Stimulated activated naive CD4-positive, alpha-beta T cell (primary cell): ENCODE data around the gene SAP30L.

ENCODE experiments used
- DNase-seq, 6 experiments: peaks; one replicate each; lab custom pipeline; 2025; lab: John Stamatoyannopoulos, UW

Gene SAP30L

GRCh38 chr5:154466147-154466546 lies 20.4 kb downstream of the SAP30L start:
- no peak for DNase-seq

DNA sequence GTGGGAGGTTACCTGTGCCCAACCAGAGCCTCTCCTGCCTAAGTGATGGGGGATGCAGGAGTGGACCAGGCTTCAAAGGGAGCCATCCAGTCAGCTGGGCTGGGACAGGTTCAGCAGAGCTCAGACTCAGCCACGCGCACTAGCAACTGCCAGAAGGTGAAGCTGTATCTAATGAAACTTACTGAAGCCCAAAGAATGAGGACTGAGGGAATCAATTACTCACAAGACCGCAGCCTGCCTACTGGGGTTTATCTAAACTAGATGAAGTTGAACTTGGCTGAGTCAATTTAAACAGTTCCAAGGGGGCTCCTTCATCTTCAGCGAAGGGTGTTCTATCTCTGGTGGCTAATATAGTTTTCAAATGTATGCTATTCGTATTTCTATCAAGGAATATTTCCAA lies 20.9 kb downstream of the SAP30L start:
- no peak for DNase-seq

- peak; percentile 21 to 67 (median 46) for DNase-seq
Measured at GRCh38 chr5:154467655-154468354, 22.0 kb downstream of the SAP30L start.

DNA sequence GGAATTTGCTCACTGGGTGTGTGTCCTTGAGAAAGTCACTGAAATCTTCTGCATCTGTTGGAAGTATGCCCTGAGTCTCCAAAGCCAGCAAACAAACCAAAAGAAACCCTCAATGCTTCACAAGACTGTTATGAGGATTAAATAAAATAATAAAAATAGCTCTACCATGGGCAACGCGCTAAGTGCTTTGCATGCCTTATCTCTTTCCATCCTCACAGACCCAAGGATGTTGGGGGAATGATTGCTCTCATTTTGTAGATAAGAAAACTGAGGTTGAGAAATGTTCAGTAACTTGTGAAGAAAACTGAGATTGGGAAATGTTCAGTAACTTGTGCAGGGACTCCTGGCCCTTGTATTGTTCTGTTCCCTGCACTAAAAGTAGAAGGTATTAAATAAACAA lies 24.3 kb downstream of the SAP30L start:
- no peak for DNase-seq

DNA sequence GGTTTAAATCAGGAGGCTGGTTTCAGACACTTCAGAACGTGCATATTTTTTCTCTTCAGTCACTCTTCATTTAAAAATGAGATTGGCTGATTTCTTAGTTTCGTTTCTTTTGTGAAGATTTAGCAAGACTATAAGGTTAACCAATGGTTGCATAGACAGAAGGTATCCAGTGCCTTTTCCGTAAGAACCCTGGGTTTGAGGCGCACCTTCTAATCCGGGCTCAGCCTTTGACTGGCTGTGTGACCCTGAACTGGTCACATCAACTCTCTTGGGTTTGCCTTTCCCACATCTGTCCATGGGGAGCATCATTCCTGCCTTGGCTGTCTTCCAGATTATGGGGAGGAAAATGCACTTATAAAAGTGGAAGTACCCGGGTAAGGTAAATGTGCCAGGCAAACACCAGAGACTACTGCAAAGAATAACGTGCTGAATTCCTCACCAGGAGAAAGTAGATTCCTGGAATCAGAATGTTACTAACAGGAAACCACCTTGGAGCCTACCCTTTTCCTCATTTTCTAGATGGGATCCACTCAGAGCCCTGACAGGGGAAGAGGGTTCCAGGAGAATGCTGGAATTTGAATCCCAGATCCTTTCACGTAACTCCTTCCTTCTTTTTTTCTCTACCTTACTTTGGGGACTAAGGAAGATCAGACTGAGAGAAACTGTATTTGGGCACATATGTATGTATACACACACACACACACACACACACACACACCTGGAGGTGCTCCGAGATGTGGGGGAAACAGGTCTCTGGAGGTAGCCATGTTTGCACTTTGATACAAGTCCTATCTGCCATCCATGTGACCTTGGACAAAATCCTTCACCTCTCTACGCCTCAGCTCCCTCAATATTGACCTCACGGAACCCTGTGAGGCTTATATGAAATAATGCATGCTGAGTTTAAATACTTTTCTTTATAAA lies 25.4 kb downstream of the SAP30L start:
- no peak for DNase-seq

DNA sequence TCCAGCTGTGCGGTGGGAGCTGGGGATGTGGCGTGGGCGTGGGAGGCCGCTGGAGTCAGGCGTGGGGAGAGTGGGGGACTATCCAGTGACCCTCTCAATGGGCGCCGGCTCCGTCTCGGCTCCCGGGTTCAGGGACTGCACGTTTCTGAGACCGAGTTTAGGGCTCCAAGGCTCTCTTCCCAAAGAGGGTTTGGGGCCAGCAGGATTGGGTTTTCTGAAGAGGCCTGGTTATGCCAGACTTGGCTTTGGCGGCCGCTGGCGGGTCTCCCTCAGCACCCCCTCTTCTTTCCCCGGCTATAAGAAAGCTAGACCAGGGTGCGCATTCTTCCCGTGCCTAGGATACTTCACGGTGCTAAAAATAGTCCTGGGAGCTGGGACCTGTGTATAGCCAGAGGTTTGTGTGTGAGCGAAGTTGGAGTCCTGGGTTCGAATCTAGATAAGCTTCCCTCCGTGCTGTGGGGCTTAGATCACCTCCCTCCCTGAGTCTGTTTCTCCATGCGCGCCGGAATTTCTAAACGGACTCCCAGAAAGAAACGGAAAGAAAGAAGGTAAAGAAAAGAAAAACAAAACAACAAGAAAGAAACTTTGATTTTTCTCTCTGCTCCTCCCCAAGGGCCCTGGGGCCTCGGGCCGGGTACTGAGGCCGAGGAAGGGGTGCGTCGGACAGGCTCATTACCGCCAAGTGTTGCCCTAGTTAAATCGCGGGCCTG lies 27.2 kb downstream of the SAP30L start:
- no peak for DNase-seq

DNA sequence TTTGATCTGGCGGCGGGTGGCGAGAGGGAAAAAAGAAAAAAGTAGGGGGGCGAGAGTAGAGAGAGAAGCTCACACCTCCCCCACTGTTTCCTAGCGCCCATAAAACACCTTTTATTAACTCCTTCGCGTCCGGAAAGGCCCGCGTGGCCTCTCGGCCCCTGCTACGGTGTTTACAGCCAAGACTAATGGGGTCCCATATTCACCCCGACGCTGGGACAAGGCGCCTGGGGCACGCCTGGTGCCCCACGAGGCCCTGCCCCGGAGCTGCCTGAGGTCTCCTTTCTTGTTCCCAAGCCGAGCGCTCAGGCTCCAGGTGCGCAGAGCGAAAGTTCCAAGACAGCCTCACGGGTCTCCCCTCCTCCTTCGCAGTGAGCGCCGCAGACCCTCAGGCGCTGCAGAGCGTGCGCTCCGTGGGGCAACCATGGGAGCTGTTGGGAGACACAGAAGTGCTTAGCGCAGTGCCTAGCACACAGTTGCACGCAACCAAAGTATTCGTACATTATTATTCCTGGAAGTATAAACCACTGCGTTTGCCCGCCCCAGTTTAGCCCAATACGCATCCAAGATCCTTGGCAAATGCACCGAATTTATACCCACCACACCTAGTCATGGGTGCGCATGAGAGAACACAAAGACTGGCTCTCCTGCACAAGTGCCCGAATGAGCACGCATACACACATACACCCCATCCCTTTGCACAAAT lies 27.9 kb downstream of the SAP30L start:
- no peak for DNase-seq

- DNase-seq = no peak
Measured at GRCh38 chr5:154474396-154475334, 28.9 kb downstream of the SAP30L start.

DNA sequence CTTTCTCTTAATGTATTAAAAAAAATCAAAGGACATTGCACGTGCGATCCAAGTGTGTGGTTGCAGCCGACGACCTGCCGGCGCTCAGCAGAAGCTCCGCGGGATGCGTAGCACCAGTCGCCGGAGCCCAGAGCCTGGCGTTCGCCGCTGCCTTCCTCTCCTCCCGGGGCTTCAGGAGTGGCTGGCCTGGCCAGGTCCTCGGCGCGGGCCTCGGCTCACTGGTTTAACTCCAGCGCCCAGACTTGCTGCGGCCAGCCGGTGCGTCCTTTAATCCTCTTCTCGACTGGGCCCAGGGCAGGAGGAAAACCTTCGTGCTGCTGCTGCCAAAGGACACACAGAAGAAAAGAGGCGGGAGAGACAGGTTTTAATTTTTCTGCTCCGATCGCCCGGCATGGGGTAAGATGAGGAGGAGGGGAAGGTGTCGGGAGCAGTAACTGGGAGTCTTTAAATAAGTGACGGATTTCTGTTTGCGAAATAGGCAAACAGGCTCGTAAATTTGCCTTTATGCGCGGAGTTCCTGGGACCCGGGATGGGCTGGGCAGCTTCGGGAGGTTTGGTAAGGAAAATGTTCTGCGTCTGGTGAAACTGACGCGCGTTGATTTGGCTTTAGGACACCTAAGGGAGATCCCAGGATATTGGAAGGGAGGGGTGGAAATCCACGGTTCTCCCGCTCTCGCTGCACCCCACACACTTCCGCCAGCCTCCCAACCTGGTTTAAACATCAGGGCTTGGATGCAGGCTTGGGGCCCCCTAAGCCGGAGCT lies 30.0 kb downstream of the SAP30L start:
- no peak for DNase-seq

- DNase-seq = no peak
Measured at GRCh38 chr5:154476354-154477205, 30.8 kb downstream of the SAP30L start.

DNA sequence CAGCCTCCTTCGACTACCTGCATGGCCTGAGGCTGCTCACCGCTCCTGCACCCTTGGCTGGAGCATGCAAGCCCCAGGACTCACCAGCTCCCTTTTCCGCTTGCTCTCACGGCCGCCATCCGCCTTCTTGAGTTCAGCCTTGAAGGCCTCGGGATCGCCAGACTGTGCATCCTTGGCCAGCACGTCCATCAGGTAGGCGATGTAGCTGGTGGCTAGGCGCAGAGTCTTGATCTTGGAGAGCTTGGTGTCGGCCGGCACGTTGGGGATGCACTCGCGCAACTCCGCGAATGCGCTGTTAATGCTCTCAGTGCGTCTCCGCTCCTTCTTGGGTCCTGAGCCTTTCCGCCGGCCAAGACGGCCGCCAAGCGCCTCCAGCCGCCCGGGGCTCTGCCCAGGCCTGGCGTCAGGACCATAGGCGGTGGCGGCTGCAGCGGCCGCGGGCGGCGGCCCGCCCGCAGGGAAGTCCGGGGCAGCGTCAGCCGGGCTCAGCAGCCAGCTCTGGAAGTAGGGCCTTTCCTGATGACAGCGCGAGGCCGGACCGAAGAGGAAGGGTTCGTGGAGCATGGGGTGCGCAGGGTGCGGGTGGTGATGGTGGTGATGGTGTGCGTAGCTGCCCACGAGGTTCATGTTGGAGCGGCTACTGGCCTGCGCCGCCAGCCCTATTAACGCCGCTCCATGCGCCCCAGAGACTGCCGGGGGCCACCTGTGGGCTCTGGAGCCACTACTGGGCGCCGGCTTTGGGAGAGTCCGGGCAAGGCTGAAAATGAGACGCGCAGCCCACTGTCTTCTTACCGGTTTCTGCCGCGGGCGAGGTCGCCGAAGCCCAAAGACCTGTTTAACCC lies 31.8 kb downstream of the SAP30L start:
- DNase-seq = no peak

DNA sequence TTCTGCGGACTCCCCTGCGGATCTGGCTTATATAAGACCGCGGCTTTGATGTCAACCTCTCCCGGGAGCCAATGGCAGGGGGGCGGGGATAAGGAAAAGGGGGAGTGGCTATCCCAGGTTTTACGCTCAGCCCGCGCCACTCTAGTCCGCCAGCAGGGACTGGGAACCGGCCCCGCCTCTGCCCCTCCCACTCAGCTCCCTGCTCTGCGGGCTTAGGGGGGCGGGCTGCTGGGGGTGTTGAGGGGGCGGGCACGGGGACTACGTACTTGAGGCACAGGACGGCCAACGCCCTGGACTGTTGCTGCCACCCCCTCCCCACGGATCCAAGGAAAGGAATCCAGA lies 32.4 kb downstream of the SAP30L start, which contains the start of gene HAND1:
TSS of gene HAND1 (minus strand) at position 4 of the 342 bp plus-strand sequence. CDS start 219 bp downstream, outside the sequence.
- DNase-seq = no peak

- DNase-seq = no peak
Measured at GRCh38 chr5:154478752-154479159, 33.0 kb downstream of the SAP30L start.

DNA sequence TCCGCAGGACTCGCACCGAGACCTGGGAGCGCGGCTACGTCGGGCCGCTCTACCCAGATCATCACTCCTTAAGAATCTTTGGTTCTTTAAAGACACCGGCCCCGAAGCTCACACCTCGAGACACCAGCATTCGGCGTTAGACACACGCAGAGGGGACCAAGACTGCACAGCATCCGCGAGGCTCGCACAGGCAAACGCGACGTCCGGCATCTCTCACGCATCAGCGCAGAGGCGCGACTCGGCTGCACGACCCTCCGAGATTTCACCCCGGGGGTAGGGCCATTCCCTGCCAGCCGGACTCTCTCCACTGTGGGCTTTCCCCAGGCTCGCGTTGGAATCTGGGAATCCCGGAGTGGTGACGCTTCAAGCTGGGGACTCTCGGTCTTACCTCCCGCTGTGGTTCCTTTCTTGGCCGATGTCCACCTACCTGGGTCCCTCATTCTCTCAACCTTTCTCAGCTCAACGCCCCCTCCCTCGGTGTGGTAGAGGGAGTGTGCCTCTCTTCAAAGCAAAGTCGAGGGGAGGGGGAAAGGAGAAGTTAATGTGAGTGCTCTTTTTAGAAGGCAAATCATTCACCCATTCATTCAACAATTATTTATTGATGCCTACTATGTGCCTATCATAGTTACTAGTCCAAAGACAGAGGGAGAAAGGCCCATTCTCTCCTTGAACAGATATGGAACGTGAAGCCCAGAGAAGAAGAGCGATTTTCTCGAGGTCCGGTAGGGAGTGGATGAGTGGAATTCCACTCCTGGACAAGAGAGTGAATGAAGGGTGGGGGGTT lies 33.6 kb downstream of the SAP30L start:
- DNase-seq = no peak

- no peak for DNase-seq
Measured at GRCh38 chr5:154479944-154480750, 34.4 kb downstream of the SAP30L start.

- DNase-seq = no peak
Measured at GRCh38 chr5:154480847-154481246, 35.0 kb downstream of the SAP30L start.
